ENCODE results near the gene STK32C. TPM values are rescaled to one million over a fixed set of nuclear protein-coding genes. Genes with fewer than 3 reads are reported as not detected.

Gene STK32C
- total RNA-seq, 4 donors from 2014 or later, result 1.3 to 5.6 (median 4.7) TPM

DNA sequence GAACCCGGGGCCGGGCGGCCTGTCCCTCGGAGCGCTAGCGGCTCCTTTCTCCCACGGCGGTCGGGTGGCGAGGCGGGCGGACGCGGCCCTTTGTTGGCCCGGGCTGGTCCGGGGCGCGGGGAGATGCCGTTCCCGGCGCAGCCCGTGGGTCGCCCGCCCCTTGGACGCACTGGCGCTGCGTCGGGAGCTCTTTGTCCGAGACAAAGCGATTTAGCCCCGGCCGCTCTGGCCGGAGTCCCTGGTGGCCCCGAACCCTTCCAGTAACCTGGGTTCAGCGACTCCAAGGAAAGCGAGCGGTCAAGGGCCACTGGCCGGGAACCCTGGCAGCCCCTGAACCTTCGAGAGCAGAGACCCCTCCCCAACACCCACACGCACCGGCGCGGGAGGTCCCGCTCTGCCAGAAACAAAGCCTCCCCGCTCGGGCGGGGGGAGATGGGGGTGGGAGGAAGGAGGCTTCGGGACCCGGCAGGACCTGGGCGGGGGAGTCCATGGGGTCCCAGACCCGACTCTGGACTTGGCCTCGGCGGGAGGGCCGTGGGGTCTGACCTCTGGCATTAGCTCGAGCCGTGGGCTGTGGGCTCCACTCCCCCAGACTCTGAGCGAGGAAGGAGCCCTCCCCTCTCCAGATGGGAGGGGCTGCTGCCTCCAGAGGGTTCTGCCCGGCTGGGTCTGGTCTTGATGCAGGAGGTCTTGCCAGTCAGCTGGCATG, 120.2 kb downstream of the STK32C start:
- Histone ChIP-seq H3K4me1 (peaks cover 40% of the 10 kb centered on the region), H3K4me3 (peak overlapping the region; percentile 50), H3K36me3 (no peaks in the 10 kb centered on the region), H3K9me3 (no peaks in the 10 kb centered on the region), H3K27ac (no peak overlapping the region), H3K27me3 (peaks cover 66% of the 10 kb centered on the region)
- WGBS, result no CpG with 5 or more reads among the region's 58 CpGs
- no peak for TF ChIP-seq POLR2A (IDR thresholded peaks at IDR 0.05)
- TF ChIP-seq EP300 (IDR thresholded peaks at IDR 0.05), result no peak
- no peak for TF ChIP-seq POLR2AphosphoS5 (IDR thresholded peaks at IDR 0.05)
- TF ChIP-seq, protein P1, sequence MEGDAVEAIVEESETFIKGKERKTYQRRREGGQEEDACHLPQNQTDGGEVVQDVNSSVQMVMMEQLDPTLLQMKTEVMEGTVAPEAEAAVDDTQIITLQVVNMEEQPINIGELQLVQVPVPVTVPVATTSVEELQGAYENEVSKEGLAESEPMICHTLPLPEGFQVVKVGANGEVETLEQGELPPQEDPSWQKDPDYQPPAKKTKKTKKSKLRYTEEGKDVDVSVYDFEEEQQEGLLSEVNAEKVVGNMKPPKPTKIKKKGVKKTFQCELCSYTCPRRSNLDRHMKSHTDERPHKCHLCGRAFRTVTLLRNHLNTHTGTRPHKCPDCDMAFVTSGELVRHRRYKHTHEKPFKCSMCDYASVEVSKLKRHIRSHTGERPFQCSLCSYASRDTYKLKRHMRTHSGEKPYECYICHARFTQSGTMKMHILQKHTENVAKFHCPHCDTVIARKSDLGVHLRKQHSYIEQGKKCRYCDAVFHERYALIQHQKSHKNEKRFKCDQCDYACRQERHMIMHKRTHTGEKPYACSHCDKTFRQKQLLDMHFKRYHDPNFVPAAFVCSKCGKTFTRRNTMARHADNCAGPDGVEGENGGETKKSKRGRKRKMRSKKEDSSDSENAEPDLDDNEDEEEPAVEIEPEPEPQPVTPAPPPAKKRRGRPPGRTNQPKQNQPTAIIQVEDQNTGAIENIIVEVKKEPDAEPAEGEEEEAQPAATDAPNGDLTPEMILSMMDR (IDR thresholded peaks at IDR 0.05), result no peak
- no peak for DNase-seq (ENCODE audit: low spot score in 2 of 2)

DNA sequence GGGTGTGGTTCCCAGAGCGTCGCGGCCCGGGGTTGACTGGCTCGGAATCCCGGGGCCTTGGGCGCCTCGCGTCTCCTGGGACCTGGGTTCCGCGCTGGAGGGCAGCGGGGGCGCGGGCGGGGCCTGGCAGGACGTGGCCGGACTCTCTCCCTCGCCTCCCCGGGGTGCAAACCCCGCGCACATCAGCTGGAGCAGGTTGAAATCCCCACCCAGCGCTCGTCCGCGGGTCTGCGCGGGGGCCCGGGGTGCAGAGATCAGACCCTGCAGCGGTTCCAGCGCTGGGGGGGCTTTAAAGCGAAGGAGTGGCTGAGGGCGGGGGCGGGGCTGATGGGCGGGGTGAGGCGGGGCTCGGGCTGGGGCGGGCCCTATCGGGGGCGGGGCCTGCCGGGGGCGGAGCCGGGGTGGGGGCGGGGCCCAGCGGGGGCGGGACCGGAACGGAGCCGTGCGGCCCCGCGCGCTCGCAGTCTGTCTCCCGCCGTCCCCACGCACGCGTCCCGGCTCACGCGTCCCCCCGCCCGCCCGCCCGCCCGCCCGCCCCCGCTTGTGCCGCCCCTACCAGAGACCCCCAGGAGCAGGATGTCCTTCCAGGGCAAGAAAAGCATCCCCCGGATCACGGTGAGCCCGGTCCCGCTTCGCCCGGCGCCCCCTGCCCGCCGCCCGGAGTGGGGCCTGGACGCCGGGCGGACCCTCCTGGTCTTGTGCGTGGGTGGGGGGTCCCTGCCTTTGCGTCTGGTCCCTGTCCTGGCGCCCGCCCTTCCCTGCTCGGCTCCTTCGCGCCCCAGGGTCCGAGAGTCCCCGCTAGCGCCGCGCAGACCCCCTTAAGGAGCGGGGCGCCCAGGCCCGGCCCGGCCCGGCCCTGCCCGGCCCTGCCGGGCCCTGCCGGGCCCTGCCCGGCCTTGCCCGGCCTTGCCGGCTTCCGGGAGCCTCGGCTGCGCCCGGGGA, 121.0 kb downstream of the STK32C start, which contains the start of gene DPYSL4:
DPYSL4 (plus strand) TSS at position 461 of the 942 bp plus-strand sequence; CDS start at position 577, 116 bp downstream.
- H3K27me3 ChIP-seq, result peaks cover 75% of the 10 kb centered on the region
- H3K36me3 ChIP-seq, result no peaks in the 10 kb centered on the region
- peak within 1 kb of the TSS; percentile 50 for H3K4me3 ChIP-seq
- H3K4me1 ChIP-seq, result peaks cover 40% of the 10 kb centered on the region
- no peak for TF ChIP-seq EP300 (IDR thresholded peaks at IDR 0.05)
- no peak for TF ChIP-seq POLR2AphosphoS5 (IDR thresholded peaks at IDR 0.05)
- no peak for TF ChIP-seq POLR2A (IDR thresholded peaks at IDR 0.05)
- TF ChIP-seq, protein P1 (IDR thresholded peaks at IDR 0.05), result no peak
- no peak within 1 kb of the TSS for H3K27ac ChIP-seq
- no peak for DNase-seq (ENCODE audit: low spot score in 2 of 2)
- H3K9me3 ChIP-seq, result no peaks in the 10 kb centered on the region
- WGBS, result 0% methylated on average over 8 of the region's 109 CpGs

DNA sequence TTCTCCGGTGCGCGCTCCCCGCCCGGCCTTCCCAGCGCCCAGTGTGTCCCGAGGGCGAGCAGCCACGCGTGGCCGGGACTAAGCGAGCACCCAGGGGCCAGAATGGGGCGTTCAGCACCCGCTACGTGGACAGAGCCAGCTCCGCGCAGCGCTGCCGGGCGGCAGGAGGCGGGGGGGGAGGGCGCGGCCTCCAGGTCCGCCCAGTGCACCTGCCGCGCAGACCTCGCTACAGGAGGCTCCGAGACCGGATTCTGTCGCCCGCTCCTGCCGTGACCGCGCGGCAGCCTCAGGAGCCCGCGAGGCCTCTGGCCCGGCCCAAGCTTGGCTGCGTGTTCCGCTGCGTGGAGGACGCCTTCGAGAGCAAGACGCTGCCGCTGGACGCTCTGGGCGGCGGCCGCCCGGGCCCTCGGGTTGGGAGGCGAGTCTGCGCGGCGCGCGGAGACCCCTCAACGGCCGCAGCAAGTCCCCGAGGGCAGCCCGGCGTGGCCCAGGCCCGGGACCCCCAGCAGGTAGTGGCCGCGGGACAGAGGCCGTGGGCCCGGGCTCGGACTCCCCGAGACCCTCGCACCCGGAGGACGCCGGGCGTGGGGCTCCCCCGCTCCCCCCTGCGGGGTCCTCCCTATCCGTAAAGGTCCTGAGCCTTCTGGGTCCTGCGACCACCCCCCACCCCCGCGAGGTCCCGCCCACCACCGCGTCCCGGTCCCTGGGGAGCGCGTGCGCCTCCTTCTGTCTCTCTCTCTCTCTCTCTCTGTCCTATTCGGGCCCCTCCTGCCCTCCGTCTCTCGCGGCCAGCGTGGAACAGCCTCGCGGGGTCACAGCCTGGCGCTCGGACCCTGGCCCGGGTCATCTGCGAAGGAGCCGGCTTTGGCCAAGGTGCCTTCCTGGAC, 121.9 kb downstream of the STK32C start:
- no peaks in the 10 kb centered on the region for H3K36me3 ChIP-seq
- H3K27me3 ChIP-seq, result peaks cover 76% of the 10 kb centered on the region
- WGBS, result 0% methylated on average over 5 of the region's 99 CpGs
- DNase-seq (ENCODE audit: low spot score in 2 of 2), result no peak
- TF ChIP-seq, protein P1 (IDR thresholded peaks at IDR 0.05), result no peak
- TF ChIP-seq EP300 (IDR thresholded peaks at IDR 0.05) (no peak), POLR2A (IDR thresholded peaks at IDR 0.05) (no peak), POLR2AphosphoS5 (IDR thresholded peaks at IDR 0.05) (no peak)
- H3K27ac ChIP-seq, result no peak overlapping the region
- peaks cover 40% of the 10 kb centered on the region for H3K4me1 ChIP-seq
- peak overlapping the region; percentile 50 for H3K4me3 ChIP-seq
- H3K9me3 ChIP-seq, result no peaks in the 10 kb centered on the region

DNA sequence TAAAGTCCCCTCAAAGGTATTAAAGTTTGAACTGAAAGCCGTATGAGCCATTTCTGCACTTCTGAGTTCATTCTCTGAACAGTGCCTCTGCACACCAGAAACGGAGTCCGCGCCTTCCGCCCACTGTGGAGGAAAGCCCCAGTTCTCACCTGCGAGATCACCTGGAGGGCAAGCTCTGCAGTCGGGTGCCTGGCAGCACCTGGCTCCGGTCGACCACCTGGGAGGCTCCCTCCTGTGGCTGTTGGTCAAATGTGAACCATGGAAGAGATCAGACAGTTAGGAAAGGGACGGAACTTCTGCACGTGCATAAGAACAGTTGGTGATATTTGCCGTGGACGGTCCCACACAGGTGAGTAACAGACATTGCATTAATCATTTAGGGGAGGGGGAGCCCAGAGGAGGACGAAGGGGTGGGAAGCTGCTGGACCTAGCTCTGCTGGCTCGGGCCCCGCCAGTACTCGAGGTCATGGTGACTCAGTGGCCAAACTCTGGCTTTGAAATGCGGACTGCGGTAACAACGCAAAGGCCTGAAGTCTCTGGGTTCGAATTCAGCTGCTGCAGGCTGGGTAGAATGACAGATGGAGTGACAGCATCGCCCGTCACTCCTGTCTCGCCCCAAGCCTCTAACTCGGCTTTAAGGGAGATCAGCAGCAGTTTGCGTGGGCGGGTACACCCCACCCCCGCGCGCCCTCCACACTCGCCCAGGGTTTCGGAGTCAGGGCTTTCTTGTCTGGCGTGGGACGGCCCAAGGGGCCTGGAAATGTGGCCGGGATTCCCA, 122.7 kb downstream of the STK32C start:
- DNase-seq (ENCODE audit: low spot score in 2 of 2), result no peak
- Histone ChIP-seq H3K27ac (no peak overlapping the region), H3K4me3 (no peak overlapping the region), H3K27me3 (peaks cover 75% of the 10 kb centered on the region), H3K9me3 (no peaks in the 10 kb centered on the region), H3K36me3 (no peaks in the 10 kb centered on the region), H3K4me1 (peaks cover 40% of the 10 kb centered on the region)
- WGBS, result 50% methylated on average over 19 of the region's 35 CpGs
- TF ChIP-seq POLR2AphosphoS5 (IDR thresholded peaks at IDR 0.05) (no peak), EP300 (IDR thresholded peaks at IDR 0.05) (no peak), POLR2A (IDR thresholded peaks at IDR 0.05) (no peak)

Data from suprapubic skin (tissue), 4 donors.